Right atrium auricular region (tissue), 2 donors: Measurements from ENCODE around the gene BFAR. TPM values are rescaled to one million over a fixed set of nuclear protein-coding genes. Genes with fewer than 3 reads are reported as not detected.
"Not testable (repeated sequence)": the region's sequence is repeated elsewhere in the genome, so short reads cannot be mapped to it uniquely, and the experiment has no call there.

Experiments
- DNase-seq: peaks from one replicate; pipeline ENCODE4 v3.0.0-alpha.2; 2019; ENCODE audit warnings: low spot score
- H3K27ac ChIP-seq, 2 donors: fragments of 200-600 bp; sonication (generic); 1 replicate in 1 of 2; 2 replicates in 1 of 2; pipeline ENCODE4 v1.5.1; 2016 to 2019
- H3K27me3 ChIP-seq, 2 donors: fragments of 200-600 bp; sonication (generic); one replicate each; pipeline versions ENCODE4 v1.5.1 to v1.6.0; 2017 to 2019
- H3K36me3 ChIP-seq: fragments of 200-600 bp; sonication (generic); one replicate; pipeline ENCODE4 v1.5.1; 2016
- H3K4me1 ChIP-seq, 2 donors: fragments of 200-600 bp; sonication (generic); one replicate each; pipeline versions ENCODE4 v1.5.1 to v1.6.0; 2017 to 2019
- H3K4me3 ChIP-seq, 2 donors: fragments of 200-600 bp; sonication (generic); 1 replicate in 1 of 2; 2 replicates in 1 of 2; pipeline ENCODE4 v1.5.1; 2017 to 2019; ENCODE audit warnings: mild to moderate bottlenecking in 1 of 2, moderate library complexity in 1 of 2
- H3K9me3 ChIP-seq, 2 donors: fragments of 200-600 bp; sonication (generic); one replicate each; pipeline ENCODE4 v1.5.1; 2019
- total RNA-seq, 2 donors: library from RNA; depleted of rRNA; stranded (reverse); fragments of >200 nt; gene quantifications; one replicate each; pipeline ENCODE4 v1.1.0, GENCODE V29; 2016

The BFAR gene
- total RNA-seq, 2 donors from 2014 or later: 23.4 to 24.7 TPM

DNA sequence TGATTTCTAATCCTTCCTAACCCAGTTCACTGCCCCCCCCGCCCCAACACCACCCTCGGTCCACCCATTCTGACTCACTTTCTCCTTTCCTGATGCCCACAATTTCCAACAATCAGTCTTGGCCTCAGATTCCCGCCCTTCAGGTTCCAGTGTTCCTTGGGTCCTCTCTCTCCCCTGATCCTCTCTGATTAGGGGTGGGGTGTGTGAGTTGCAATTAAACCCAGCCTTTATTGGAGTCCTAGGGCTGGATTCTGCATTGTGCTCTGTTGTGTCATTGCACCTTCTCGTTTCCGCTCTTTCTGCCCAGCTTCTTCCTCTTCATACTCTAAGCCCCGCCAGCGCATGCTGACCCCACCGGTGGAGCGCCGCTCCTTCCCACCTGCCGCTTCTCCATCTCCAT lies 69.9 kb downstream of the BFAR start:
- not testable (repeated sequence) for H3K9me3 ChIP-seq, H3K4me3 ChIP-seq, DNase-seq

DNA sequence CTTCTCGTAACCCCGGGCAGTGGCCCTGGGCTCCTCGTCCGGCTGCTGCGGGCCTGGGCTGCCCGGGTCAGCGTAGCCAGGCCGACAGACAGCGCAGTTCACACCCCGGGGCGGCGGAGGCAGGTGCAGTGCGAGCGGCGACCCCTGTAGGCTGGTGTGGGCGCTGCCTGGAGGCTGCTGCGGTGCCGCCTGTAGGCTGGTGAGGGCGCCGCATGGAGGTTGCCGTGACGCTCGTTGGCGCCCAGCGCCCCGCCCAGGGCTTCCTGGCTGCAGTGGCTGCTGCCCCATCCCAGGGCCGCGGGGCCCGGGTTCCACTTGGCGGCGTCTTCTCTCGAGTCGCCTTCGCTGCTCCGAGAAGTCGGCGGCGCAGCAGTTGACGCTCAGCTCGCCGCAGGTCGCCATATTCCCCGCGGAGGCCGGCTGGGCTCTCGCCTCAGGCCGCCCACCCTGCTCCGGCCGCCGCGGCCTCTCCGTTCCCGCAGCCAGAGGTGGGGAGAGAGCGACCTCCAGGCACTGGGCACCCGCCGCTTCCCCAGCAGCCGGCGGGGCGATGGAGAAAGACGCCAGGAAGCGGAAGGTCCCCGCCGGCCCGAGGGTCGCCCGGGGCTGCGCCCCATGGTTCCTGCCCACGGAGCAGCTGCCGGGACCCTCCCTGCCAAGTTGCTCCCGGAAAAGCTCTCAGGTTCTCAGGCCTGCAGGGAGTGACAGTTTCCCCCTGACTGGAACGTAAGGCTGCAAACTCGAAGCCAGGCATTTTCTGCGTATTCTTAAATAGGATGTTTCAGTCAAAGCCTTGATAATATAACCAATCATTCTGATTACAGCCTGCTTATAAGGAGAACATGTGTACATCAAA lies 70.6 kb downstream of the BFAR start, which contains the start of gene NPIPA3:
Gene NPIPA3, plus strand, starts transcription at position 256 of the 856 bp plus-strand sequence. CDS start 5,533 bp downstream, outside the sequence.
- not testable (repeated sequence) for H3K27me3 ChIP-seq, DNase-seq, H3K4me3 ChIP-seq, H3K36me3 ChIP-seq, H3K4me1 ChIP-seq, H3K9me3 ChIP-seq, H3K27ac ChIP-seq

More for the DNA sequence above, 69.9 kb downstream of the BFAR start:
- H3K27ac ChIP-seq, H3K4me1 ChIP-seq, H3K27me3 ChIP-seq, H3K36me3 ChIP-seq: not testable (repeated sequence)

Other genes with a start within 250 kb of the BFAR start
- gene PARN, start 2.7 kb upstream of the BFAR start, total RNA-seq: 10 to 100 TPM; 19.5 to 26.0 TPM
- gene PLA2G10, start 61.4 kb downstream of the BFAR start, total RNA-seq: not detected
- 1 to 10 TPM in 1 of 2 donors, not detected in 1; 1.4 TPM for gene NPIPA3, start 70.5 kb downstream of the BFAR start, total RNA-seq
- gene NPIPA2, start 109.6 kb downstream of the BFAR start, total RNA-seq: 1 to 10 TPM in 1 of 2 donors, not detected in 1; 1.4 TPM
- 100 to 1,000 TPM; 112 to 143 TPM for gene NOMO1, start 200.8 kb downstream of the BFAR start, total RNA-seq